Nephron (organoid): ENCODE measurements around the gene MGA.
A peak's percentile ranks its signal among the peaks of the same experiment; 100 is the strongest.

Experiments used
- H3K27ac Mint-ChIP-seq, 3 experiments: 2 replicates each; pipeline ENCODE4 v1.8.0; 2020; ENCODE audit warnings: mixed read lengths in 3 of 3, mild to moderate bottlenecking in 2 of 3, moderate library complexity in 1 of 3
- H3K27me3 Mint-ChIP-seq: 2 replicates; pipeline ENCODE4 v1.8.0; 2021; ENCODE audit warnings: low read depth, mild to moderate bottlenecking, moderate library complexity, mixed read lengths
- H3K36me3 Mint-ChIP-seq: 2 replicates; pipeline ENCODE4 v1.8.0; 2020; ENCODE audit warnings: low read depth, mixed read lengths
- H3K4me1 Mint-ChIP-seq: 2 replicates; pipeline ENCODE4 v1.8.0; 2020; ENCODE audit warnings: mixed read lengths
- H3K4me3 Mint-ChIP-seq, 3 experiments: 2 replicates each; pipeline ENCODE4 v1.8.0; 2020; ENCODE audit warnings: mild to moderate bottlenecking in 3 of 3, mixed read lengths in 3 of 3, moderate library complexity in 2 of 3
- H3K9me3 Mint-ChIP-seq: 2 replicates; pipeline ENCODE4 v1.8.0; 2020; ENCODE audit warnings: mixed read lengths
- TF ChIP-seq, protein P1 (sequence below), 3 experiments: fragments of 200-600 bp; sonication (generic); IDR thresholded peaks; one replicate each; pipeline ENCODE4 v1.5.0; 2021; ENCODE audit warnings: antibody characterized with exemption in 3 of 3; ENCODE audit not compliant: unreplicated experiment in 3 of 3

The MGA gene

DNA sequence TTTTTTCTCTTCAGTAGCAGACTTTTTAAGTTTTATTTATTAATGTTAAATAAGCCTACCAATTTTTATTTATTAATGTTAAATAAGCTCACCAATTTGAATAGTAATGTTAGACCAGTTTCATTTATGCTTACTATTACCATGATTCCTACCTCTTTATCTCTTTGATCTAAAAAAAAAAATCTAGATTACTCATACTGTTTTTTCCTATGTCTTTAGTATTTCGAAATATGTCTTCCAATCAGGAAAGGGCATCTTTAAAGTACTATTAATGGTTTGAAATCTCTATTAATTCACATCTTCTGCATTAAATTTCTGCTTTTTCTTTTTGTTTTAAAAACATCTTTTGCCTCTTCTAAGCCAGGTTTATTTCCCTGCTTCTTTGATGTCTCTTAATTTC lies 86.6 kb downstream of the MGA start:
- Mint-ChIP-seq H3K36me3 (peaks cover 58% of the 10 kb centered on the region), H3K27ac (no peak overlapping the region), H3K4me1 (no peaks in the 10 kb centered on the region), H3K9me3 (no peaks in the 10 kb centered on the region), H3K27me3 (no peaks in the 10 kb centered on the region), H3K4me3 (no peak overlapping the region)
- TF ChIP-seq, protein P1, sequence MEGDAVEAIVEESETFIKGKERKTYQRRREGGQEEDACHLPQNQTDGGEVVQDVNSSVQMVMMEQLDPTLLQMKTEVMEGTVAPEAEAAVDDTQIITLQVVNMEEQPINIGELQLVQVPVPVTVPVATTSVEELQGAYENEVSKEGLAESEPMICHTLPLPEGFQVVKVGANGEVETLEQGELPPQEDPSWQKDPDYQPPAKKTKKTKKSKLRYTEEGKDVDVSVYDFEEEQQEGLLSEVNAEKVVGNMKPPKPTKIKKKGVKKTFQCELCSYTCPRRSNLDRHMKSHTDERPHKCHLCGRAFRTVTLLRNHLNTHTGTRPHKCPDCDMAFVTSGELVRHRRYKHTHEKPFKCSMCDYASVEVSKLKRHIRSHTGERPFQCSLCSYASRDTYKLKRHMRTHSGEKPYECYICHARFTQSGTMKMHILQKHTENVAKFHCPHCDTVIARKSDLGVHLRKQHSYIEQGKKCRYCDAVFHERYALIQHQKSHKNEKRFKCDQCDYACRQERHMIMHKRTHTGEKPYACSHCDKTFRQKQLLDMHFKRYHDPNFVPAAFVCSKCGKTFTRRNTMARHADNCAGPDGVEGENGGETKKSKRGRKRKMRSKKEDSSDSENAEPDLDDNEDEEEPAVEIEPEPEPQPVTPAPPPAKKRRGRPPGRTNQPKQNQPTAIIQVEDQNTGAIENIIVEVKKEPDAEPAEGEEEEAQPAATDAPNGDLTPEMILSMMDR (IDR thresholded peaks at IDR 0.05; ENCODE audit: unreplicated experiment in 3 of 3) = no peak

DNA sequence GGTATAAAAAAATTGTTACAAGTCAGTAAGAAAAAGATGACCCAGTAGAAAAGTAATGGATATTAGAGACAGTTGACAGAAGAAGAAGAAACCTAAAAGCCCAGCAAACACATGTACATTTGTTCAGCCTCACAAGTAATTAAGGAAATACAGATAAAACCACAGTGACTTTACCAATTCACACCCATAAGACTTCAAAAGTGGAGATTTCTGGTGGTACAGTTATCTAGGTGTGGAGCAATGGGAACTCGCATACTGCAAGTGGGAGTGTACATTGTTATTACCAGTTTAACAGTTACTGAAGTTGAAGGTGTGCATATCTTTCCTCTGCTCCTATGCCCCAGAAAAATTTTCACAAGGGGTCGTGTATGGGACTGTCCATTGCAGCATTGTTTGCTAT lies 96.0 kb downstream of the MGA start:
- Mint-ChIP-seq H3K9me3 (no peaks in the 10 kb centered on the region), H3K36me3 (peaks cover 47% of the 10 kb centered on the region), H3K4me3 (no peak overlapping the region), H3K27me3 (no peaks in the 10 kb centered on the region), H3K27ac (no peak overlapping the region), H3K4me1 (no peaks in the 10 kb centered on the region)
- TF ChIP-seq, protein P1 (IDR thresholded peaks at IDR 0.05; ENCODE audit: unreplicated experiment in 3 of 3) = no peak

DNA sequence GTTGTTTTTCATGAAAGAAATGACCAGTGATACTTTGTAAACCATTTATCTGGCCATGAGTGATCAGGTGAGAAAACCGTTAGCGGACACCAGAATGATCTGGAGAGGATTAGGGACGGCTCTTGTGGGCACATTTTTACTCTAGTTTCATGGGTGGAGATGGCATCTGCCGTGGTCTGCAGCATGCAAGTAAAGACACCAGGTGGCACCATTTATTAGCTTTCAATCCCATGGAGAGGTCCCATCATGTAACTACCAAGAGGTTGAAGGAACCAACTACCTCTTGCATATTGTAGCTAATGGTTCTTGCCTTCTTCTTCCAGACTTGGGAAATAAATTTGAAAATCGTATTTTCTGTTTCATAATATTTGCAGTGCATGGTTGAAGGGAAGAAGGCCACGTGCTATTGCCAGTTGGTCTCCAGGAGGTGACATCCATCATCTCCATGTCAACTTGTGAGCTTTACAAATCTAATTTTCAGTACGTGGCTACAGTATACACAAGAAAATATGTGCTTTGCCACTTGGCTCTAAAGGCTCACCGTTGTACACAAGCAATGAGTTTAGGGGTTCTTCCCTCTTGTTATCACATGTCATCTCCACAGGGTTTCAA lies 112.6 kb downstream of the MGA start:
- TF ChIP-seq, protein P1 (IDR thresholded peaks at IDR 0.05; ENCODE audit: unreplicated experiment in 3 of 3) = peak; percentile 51 to 62 (median 62)
- no peaks in the 10 kb centered on the region for H3K9me3 Mint-ChIP-seq
- peaks cover 16% of the 10 kb centered on the region for H3K36me3 Mint-ChIP-seq
- peaks cover 43% of the 10 kb centered on the region for H3K4me1 Mint-ChIP-seq
- peak overlapping the region; percentile 95 to 96 (median 96) for H3K4me3 Mint-ChIP-seq
- H3K27ac Mint-ChIP-seq = peak overlapping the region; percentile 82 to 94 (median 83)
- H3K27me3 Mint-ChIP-seq = no peaks in the 10 kb centered on the region

DNA sequence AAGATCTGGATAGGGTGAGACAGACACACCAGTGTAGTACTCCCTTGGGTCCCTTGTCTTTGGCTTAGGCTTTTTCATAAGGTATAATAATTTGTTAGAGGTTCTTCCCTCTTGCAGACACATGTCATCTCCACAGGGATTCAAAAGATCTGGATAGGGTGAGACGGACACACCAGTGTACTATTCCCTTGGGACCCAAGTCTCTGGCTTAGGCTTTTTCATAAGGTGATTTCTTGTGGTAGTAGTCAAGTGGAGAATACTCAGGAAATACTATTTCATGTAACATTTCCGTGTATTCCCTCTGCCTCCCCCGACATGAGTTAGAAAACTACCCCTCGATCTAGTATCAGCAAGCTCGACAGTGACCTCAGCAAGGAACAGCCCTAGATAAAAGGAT lies 113.1 kb downstream of the MGA start:
- TF ChIP-seq, protein P1 (IDR thresholded peaks at IDR 0.05; ENCODE audit: unreplicated experiment in 3 of 3) = no peak
- H3K4me1 Mint-ChIP-seq = peaks cover 48% of the 10 kb centered on the region
- H3K4me3 Mint-ChIP-seq = peak overlapping the region; percentile 95 to 96 (median 96)
- H3K9me3 Mint-ChIP-seq = no peaks in the 10 kb centered on the region
- no peaks in the 10 kb centered on the region for H3K27me3 Mint-ChIP-seq
- H3K36me3 Mint-ChIP-seq = peaks cover 16% of the 10 kb centered on the region
- peak overlapping the region; percentile 82 to 94 (median 83) for H3K27ac Mint-ChIP-seq

DNA sequence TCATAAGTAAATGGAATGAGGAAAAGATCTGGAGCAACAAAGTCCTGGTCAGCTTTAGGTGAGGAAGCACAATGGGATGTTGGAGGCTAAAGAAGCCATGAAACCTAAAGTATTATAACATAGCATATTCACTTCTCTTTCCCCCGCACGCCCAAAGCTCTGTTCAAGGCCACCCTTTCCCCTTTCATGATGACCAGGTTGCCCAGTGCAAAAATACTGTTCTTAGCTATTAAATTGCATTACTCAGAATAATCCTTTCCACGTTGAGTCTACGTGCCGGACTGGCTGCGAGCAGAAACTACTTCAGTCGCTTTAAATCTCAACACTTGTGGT lies 113.5 kb downstream of the MGA start:
- Mint-ChIP-seq H3K27ac (peak overlapping the region; percentile 82 to 94 (median 83)), H3K36me3 (peaks cover 14% of the 10 kb centered on the region)
- TF ChIP-seq, protein P1 (IDR thresholded peaks at IDR 0.05; ENCODE audit: unreplicated experiment in 3 of 3) = no peak

More for the DNA sequence above, 113.5 kb downstream of the MGA start:
- peak overlapping the region; percentile 95 to 96 (median 96) for H3K4me3 Mint-ChIP-seq
- H3K9me3 Mint-ChIP-seq = no peaks in the 10 kb centered on the region
- peaks cover 51% of the 10 kb centered on the region for H3K4me1 Mint-ChIP-seq
- no peaks in the 10 kb centered on the region for H3K27me3 Mint-ChIP-seq
